ENCODE data around the gene SPINK8.
"Not testable (repeated sequence)": the region's sequence is repeated elsewhere in the genome, so short reads cannot be mapped to it uniquely, and the experiment has no call there.

The SPINK8 gene

GRCh38 chr3:48331706-48332435 is 1.6 kb downstream of the SPINK8 start:
- not testable (repeated sequence) for H3K4me3 ChIP-seq (ENCODE audit: low read depth, low read length)

DNA sequence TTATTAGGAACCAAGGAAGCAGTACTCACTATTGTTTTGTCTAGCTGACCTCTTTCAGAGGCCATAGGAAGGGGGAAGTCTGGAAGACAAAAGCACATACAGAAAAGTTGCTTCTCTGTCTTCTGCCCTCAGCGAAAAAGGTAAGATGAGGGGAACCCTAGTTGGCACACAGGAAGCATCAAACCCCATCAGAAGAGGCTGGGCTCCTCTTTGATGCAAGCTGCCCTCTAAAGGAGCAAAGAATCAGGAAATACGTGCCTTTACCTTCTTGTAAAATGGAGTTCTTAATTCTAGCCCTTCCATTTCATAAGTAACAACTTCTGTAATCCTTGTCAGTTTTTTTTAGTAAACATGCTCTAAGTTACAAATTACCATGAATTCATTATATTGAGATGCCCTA is 12.5 kb downstream of the SPINK8 start:
- no peak overlapping the region for H3K4me3 ChIP-seq (ENCODE audit: low read depth, low read length)

DNA sequence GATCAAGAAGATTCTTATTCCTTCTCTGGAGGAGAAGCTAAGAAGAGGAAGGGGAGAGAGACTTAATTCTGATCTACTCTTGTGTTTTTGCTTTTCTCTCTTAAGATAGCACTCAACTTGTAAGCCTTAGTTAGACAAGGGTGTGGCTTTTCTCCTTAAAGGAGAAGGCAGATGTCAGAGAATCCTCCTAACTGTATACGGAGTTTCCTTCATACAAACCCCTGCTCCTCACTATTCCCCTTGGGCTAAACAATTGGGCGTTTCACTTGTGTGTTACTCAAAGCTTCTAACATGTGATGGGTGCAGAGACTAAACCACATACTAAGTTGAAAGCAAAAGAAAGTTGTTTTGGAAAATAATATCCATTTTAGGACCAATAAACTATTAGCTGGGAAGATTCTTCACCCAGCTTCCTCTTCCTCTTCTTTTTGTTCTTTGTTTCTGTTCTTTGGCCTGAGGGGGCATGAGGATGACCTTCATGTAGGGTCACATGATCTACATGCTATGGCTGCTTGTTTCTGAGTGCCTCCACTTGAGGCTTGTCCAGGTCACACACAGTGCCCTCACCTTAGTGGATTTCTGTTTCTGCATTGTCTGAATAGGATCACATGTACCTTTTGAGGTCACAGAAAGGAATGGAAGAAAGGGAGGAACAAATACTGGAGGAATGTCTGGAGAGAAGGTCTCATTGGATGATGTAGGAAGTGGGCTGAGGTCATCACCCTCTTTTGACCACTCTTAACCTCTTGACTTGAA is 14.6 kb downstream of the SPINK8 start:
- H3K4me3 ChIP-seq (ENCODE audit: low read depth, low read length), result no peak overlapping the region

DNA sequence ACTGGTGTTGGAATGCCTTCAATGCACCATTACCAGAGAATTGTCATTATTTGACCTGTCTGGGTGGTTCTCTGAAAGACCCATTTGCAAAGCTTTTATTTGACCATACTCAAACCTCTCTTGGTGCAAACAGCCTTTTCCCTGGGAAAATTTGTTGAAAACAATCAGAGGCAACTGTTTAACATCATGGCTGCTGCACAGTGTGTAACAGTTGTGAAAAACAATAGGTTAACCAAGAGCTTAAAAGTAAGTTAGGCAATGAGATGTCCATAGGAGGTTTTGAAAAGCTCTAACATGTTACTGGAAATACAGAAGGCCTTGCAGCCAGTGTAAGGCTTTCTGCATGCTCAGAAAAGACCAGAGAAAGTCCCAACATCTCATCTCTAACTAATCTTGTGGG is 18.9 kb downstream of the SPINK8 start:
- H3K4me3 ChIP-seq (ENCODE audit: low read depth, low read length), result no peak overlapping the region

DNA sequence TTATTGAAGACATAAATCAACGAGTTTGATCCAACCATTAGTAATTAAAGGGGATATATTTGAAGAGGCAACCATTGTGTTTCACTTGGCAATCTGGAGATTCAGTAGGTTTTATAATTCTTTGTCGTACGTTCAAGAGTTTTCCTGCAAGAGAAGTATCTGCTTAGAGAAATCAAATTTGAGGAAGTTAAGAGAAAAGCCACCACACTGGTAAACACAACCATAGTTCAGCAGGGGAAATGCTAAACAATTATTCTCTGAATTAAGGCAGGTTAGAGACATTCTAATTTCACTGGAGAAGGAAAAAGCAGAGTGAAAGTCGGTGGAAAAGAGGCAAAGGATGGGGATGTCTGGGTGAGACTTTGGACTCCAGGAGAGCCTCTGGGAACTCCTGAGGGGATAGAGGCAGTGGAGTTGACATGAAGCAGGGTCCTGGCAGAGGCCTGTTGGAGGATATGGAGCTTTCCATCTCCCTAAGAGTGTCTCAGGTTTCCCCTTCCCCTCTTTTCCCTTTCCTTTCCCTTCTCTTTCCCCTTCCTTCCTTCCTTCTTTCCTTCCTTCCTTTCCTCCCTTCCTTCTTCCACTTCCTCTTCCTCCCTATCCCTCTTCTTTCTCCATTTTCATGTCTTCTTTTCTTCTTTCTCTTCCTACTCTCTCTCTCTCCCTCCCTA is 26.5 kb downstream of the SPINK8 start:
- H3K4me3 ChIP-seq (ENCODE audit: low read depth, low read length), result no peak overlapping the region

- H3K4me3 ChIP-seq (ENCODE audit: low read depth, low read length), result no peak overlapping the region
These were observed 27.2 kb downstream of the SPINK8 start for GRCh38 chr3:48306290-48306689.

DNA sequence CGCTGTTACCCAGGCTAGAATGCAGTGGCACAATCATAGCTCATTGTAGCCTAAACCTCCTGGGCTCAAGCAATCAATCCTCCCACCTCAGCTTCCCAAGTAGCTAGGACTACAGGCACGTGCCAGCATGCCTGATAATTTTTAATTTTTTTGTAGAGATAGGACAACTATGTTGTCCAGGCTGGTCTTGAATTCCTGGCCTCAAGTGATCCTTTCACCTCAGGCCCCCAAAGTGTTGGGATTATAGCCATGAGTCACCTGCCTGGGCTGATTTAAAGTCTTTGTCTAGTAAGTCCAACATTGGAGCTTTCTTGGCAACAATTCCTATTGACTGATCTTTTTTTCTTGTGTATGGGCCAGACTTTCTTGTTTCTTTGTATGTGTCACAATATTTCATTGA is 28.1 kb downstream of the SPINK8 start:
- H3K4me3 ChIP-seq (ENCODE audit: low read depth, low read length), result no peak overlapping the region

DNA sequence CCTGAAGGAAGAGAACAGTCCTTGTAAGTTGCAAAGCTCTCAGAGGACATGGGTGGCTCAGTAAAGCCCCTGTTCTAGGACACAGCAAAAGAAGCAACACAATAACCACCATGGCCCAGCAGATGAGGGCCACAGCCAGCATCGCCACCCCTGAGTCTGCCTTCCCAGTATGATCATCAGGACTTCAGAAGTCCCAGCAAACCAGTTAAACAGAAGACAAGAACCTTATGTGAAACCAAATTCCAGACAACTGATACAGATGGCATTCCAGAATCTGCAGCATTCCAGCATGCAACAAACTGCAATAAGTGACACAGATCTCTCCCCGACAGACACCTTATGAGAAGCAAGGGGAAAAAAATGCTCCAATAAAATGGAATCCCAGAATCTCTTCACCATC is 30.4 kb downstream of the SPINK8 start:
- H3K4me3 ChIP-seq (ENCODE audit: low read depth, low read length), result no peak overlapping the region

DNA sequence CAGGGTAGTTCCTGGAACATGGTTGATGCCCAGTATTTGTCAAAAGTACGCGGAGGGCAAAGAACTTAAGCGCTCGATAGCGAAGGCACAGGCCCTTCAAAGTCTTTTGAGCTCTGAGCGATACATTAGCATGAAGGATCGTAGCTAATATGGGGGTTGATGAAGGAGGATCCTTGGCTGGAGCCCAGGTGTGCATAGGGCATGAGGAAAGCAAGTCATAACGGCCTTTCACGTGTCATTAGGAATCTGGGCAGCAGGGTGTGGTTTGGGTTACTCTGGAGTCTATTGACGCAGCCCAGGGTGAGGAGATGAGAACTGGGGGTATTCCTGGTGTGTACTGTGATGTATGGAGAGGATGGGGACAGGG is 31.7 kb downstream of the SPINK8 start:
- peak overlapping the region; percentile 77 for H3K4me3 ChIP-seq (ENCODE audit: low read depth, low read length)

GRCh38 chr3:48301020-48301799 is 32.3 kb downstream of the SPINK8 start, which contains the start of gene NME6:
TSS of gene NME6 (minus strand) at chr3:48301367.
- H3K4me3 ChIP-seq (ENCODE audit: low read depth, low read length), result peak within 1 kb of the TSS; percentile 77

DNA sequence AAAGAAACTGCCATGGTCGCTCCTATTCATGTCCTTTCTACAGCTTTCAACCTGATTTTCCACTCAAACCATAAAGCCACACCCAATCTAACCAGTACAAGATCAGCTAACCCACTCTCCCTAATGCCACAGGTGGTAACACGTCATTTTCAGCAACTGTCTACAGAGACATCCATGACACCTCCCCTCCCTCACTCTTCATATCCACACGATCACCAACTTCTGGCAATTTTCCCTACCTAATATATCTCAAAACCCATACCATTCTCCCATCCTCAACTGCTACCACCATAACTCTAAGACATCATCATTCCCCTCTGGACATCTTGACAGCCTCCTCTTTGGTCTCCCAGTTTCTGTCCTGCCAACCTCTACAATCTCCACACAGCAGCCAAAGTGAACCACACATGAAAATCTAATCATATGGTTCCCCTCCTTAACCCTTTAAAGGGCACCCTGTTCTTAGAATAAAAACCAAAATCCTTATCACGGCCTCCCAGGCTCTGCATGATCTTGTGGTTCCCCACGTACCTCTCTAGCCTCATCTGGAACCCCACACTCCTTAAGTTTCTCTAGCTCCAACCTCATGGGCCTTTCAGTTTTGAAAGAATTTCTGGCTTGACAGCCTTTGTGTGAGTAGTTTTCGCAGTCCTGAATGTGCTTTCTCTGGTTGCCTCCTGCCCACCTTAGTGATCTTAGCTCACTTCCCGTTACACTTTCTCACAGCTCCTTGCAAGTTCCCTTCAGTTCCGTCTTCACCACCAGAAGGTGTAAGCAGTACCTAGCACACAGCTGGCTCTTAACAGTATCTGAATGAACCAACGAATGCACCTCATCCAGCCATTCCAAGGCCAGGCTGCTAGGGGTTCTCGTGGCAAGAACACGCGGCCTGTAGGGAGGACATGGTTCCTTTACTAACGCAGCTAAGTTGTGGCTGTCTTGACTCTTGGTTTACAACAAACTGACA is 33.4 kb downstream of the SPINK8 start:
- peak overlapping the region; percentile 77 for H3K4me3 ChIP-seq (ENCODE audit: low read depth, low read length)

- no peak overlapping the region for H3K4me3 ChIP-seq (ENCODE audit: low read depth, low read length)
These were observed 36.2 kb downstream of the SPINK8 start for GRCh38 chr3:48297111-48297810.

DNA sequence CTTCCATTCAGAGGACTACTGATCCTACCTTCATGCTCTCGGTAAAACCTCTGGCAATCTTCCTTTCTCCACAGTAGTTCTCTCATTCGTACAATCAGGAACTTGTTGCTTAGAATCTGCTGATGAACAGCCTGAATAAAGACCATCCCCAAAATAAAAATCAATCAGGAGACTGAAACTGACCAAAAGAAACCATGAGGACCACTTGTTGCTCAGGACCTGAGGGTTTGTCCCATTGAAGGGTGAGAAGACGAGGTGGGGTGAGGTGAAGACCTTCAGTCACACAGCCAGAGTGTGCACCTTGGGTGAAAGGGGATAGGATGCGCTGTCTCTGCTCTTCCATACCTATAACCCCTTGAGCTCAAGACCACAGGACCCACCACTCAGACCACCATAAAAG is 36.8 kb downstream of the SPINK8 start:
- H3K4me3 ChIP-seq (ENCODE audit: low read depth, low read length), result no peak overlapping the region

DNA sequence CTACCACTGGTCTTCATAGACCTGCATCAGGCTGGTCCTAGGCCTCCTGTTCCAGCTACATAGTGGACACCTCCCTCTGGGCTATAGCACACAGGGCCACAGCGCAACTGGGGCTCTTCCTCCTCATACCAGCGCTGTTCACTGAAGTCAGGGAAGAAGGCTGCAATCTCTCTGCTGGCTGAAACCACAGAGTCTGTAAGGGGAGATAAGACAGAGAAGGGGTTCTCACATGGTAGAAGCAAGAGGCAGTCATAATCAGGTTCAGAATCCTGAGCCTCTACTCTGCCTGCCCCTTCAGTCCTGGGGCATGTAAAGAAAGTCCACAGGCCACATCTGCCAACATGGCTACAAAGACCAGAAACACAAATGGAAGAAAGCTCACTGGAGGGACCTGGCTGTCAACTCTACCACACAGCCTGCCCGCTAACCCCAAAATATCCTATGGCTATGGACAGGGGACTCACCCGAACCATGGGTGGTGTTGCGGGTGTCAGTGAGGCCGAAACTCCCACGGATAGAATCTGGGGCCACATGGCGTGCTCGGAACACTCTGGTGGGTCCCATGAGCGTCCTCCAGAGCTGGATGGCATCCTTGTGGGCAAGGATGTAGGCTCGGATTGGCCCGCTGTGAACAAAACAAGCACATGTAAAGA is 38.7 kb downstream of the SPINK8 start:
- no peak overlapping the region for H3K4me3 ChIP-seq (ENCODE audit: low read depth, low read length)

DNA sequence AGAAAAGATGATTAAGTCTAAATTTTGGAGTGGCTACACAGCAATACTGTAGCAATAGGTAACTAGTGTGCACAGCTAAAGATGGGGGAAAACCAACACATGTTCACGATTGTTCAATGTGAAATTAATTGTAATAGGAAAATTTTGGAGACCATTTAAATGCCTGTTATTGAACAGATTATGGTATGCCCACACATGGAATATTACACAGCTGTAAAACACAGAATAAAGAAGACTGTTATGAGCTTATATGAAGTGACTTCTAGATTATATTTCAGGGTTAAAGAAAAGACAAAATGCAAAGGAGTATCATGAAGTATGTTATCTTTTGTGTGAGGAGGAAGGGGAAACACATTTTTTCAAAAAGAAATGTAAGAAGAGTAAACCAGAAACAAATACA is 43.8 kb downstream of the SPINK8 start:
- H3K4me3 ChIP-seq (ENCODE audit: low read depth, low read length), result no peak overlapping the region

DNA sequence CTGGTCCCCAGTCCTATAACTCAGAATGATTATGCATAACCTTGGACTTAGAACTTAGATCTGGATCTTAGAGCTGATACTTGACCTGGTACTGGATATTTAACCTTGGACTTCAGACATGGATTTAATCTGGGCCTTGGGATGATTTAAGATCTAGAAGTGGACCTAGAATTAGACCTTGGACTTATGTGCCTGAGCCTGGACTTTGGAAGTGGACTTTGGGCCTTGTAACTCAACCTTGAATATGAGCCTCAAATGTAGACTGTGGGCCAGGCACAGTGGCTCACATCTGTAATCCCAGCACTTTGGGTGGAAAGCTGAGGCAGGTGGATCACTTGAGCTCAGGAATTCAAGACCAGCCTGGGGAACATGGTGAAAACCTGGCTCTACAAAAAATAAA is 46.4 kb downstream of the SPINK8 start:
- no peak overlapping the region for H3K4me3 ChIP-seq (ENCODE audit: low read depth, low read length)

DNA sequence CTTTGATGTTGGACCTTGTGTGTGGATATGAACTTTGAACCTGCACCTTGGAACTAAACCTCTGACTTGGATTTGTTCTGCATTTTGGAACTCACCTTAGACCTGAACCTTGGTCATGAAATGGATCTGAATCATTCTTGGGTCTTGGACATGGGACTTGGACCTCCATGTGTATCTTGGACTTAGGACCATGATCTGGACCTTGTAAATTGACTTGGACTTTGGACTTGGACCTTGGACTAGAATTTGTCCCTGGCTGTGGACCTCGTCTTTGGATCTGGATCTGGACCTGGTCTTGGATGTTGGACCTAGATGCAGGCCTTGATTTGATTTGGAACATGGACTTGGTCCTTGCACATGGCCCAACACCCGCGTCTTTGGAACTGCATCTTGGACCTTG is 47.2 kb downstream of the SPINK8 start:
- no peak overlapping the region for H3K4me3 ChIP-seq (ENCODE audit: low read depth, low read length)

DNA sequence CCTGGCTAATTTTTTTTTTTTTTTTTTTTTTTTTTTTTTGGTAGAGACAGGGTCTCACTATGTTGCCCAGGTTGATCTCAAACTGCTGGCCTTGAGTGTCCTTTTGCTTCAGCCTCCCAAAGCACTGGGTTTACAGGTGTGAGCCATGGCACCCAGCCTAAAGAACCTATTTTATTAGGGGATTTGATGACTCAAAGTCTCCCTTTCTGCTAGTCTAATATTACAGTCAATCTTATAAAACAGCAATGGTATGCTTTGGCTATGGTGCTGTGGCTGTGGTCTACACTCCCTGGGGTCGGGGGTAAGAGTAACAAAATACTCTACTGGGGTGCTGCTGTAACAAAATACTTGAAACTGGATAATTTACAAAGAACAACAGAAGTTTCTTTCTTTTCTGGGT is 47.8 kb downstream of the SPINK8 start:
- no peak overlapping the region for H3K4me3 ChIP-seq (ENCODE audit: low read depth, low read length)

DNA sequence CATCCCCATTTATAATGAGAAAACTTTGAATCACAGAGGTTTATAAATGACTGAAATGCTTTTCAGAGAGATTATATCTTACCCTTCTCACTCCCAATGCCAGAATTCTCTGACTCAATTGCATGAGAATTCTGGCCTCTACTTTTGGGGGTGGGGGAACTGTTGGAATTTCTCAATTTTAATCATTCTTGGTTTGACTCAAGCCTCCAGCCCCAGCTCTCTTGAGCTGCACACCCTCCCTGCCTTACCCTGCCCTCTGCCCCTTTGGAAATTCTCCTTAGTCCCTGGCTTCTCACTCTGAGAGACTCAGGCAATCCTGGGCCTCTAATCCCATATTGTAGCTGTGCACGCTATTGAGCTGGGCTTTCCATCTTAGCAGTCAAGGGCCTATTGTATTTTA is 48.3 kb downstream of the SPINK8 start:
- no peak overlapping the region for H3K4me3 ChIP-seq (ENCODE audit: low read depth, low read length)
